Thyroid gland (tissue), 4 donors: ENCODE results near the gene ST6GAL2.

Experiments used
- CTCF ChIP-seq, 6 experiments: fragments of 200-600 bp in 3 of 6; fragments of 450-650 bp in 3 of 6; sonication (generic) in 3 of 6; IDR thresholded peaks; one replicate each; pipeline ENCODE4 v1.5.1; 2016 to 2019; ENCODE audit warnings: antibody characterized with exemption in 6 of 6, mild to moderate bottlenecking in 2 of 6, inconsistent platforms in 1 of 6, moderate library complexity in 1 of 6
- POLR2A ChIP-seq, 2 donors: fragments of 450-650 bp; IDR thresholded peaks; one replicate each; pipeline ENCODE4 v1.6.1; 2017; ENCODE audit warnings: antibody characterized with exemption in 2 of 2, mild to moderate bottlenecking in 2 of 2, moderate library complexity in 1 of 2

GRCh38 chr2:106792671-106793070, 93.3 kb downstream of the ST6GAL2 start:
- TF ChIP-seq CTCF (IDR thresholded peaks at IDR 0.05): no peak
- TF ChIP-seq POLR2A (IDR thresholded peaks at IDR 0.05): no peak
